K562 (cell line): ENCODE results near the gene NLGN4Y. TPM values are rescaled to one million over a fixed set of nuclear protein-coding genes. Genes with fewer than 3 reads are reported as not detected.

Experiments
- ATAC-seq: fragments of 200-7000 bp; cut with Tn5 transposase; 3 replicates; pipeline ENCODE4 v1.9.1; 2020; ENCODE audit warnings: moderate library complexity
- BruUV-seq: library from RNA; stranded (reverse); fragments of 400-500 nt; replicated peaks from 2 replicates; lab custom pipeline; 2021; lab: Mats Ljungman, UMichigan
- CTCF ChIA-PET: fragments of 300-600 bp; formaldehyde crosslinking; extraction: SDS; loops from one replicate; lab custom pipeline; 2021; ENCODE audit warnings: low intra/inter-chr PET ratio; lab: Yijun Ruan, JAX
- POLR2A ChIA-PET: fragments of 300-600, 350-650 bp; sonication (Branson Sonifier 250); formaldehyde crosslinking; extraction: SDS; loops from one replicate; lab custom pipeline; 2021; ENCODE audit warnings: antibody characterized with exemption, inconsistent platforms; lab: Yijun Ruan, JAX
- DNase-seq, 4 experiments: peaks; one replicate each; pipeline versions ENCODE4 v3.0.0 to v3.0.0-alpha.2; 2011 to 2018; ENCODE audit warnings: low spot score in 3 of 4, mixed read lengths in 3 of 4; ENCODE audit errors: extremely low read depth in 1 of 4
- FAIRE-seq: peaks from 2 replicates; lab custom pipeline; 2011; peaks lifted over from hg19 to GRCh38; lab: Jason Lieb, UNC
- H2AFZ ChIP-seq: 2 replicates; pipeline ENCODE4 v1.6.0; 2011; ENCODE audit warnings: low read depth, low read length, control low read depth, inconsistent platforms
- H3K27ac ChIP-seq: fragments of 200-600 bp; 3 replicates; pipeline ENCODE4 v1.8.0; 2011; ENCODE audit warnings: low read depth, mild to moderate bottlenecking, control low read depth, inconsistent platforms, low read length, moderate library complexity, mixed read lengths; ENCODE audit errors: extremely low read depth
- H3K27me3 ChIP-seq, 2 experiments: fragments of 300-600 bp in 1 of 2; 2 replicates in 1 of 2; 3 replicates in 1 of 2; pipeline versions ENCODE4 v1.6.0 to v1.8.0; 2011; ENCODE audit warnings: inconsistent platforms in 2 of 2, low read length in 2 of 2, mild to moderate bottlenecking in 1 of 2, mixed read lengths in 1 of 2, moderate library complexity in 1 of 2; ENCODE audit not compliant: control insufficient read depth in 2 of 2, insufficient read depth in 2 of 2
- H3K36me3 ChIP-seq: fragments of 300-600 bp; 3 replicates; pipeline ENCODE4 v1.8.0; 2011; ENCODE audit warnings: mild to moderate bottlenecking, low read length, inconsistent platforms; ENCODE audit not compliant: control insufficient read depth, insufficient read depth
- H3K4me1 ChIP-seq, 2 experiments: fragments of 200-600 bp in 1 of 2; replicated peaks in 1 of 2; 2 replicates in 1 of 2; 3 replicates in 1 of 2; pipeline versions ENCODE4 v1.5.1 to v1.8.0; 2011; ENCODE audit warnings: inconsistent platforms in 2 of 2, low read length in 2 of 2, mild to moderate bottlenecking in 1 of 2, mixed read lengths in 1 of 2, moderate library complexity in 1 of 2; ENCODE audit not compliant: control insufficient read depth in 2 of 2, insufficient read depth in 2 of 2
- H3K4me2 ChIP-seq: 2 replicates; pipeline ENCODE4 v1.6.1; 2011; ENCODE audit warnings: low read length, control low read depth, inconsistent platforms, mixed read lengths; ENCODE audit not compliant: insufficient read depth
- H3K4me3 ChIP-seq: fragments of 200-600 bp; sonication (generic), shearing (Covaris generic); 2 replicates; pipeline ENCODE4 v1.5.1; 2016; ENCODE audit warnings: control low read depth, inconsistent platforms
- H3K79me2 ChIP-seq: fragments of 200-600 bp; 3 replicates; pipeline ENCODE4 v1.8.0; 2011; ENCODE audit warnings: low read length, inconsistent platforms; ENCODE audit not compliant: control insufficient read depth, insufficient read depth
- H3K9ac ChIP-seq, 2 experiments: 2 replicates each; pipeline versions ENCODE4 v1.6.0 to v1.6.1; 2011; ENCODE audit warnings: low read depth in 2 of 2, low read length in 2 of 2, control low read depth in 1 of 2, inconsistent platforms in 1 of 2, mild to moderate bottlenecking in 1 of 2, mixed read lengths in 1 of 2; ENCODE audit not compliant: insufficient read depth in 1 of 2
- H3K9me1 ChIP-seq: one replicate; pipeline ENCODE4 v1.6.0; 2011; ENCODE audit warnings: inconsistent platforms, mild to moderate bottlenecking, low read length, moderate library complexity; ENCODE audit not compliant: control insufficient read depth, insufficient read depth
- H3K9me3 ChIP-seq: replicated peaks from 2 replicates; pipeline ENCODE4 v1.5.1; 2011; ENCODE audit warnings: low read depth, low read length, inconsistent platforms; ENCODE audit not compliant: control insufficient read depth, insufficient read depth
- H4K20me1 ChIP-seq: replicated peaks from 2 replicates; pipeline ENCODE4 v1.6.1; 2011; ENCODE audit warnings: low read length, inconsistent platforms, mixed read lengths; ENCODE audit not compliant: control insufficient read depth, insufficient read depth
- BMI1 ChIP-seq: fragments of 150-350 bp; IDR thresholded peaks from 2 replicates; pipeline ENCODE4 v1.6.1; 2014; ENCODE audit warnings: low read length
- LCOR ChIP-seq: sonication (generic); formaldehyde crosslinking; IDR thresholded peaks from 2 replicates; pipeline ENCODE4 v1.8.0; 2022; ENCODE audit warnings: mild to moderate bottlenecking, missing genetic modification reagents
- MCM3 ChIP-seq: fragments of 450-650 bp; IDR thresholded peaks from 2 replicates; pipeline ENCODE4 v1.6.1; 2016
- MNT ChIP-seq, 2 experiments: fragments of 450-650 bp; conservative IDR thresholded peaks; 2 replicates each; pipeline ENCODE4 v1.6.1; 2017; ENCODE audit warnings: mild to moderate bottlenecking in 2 of 2, moderate library complexity in 2 of 2
- NCOA6 ChIP-seq: fragments of 450-650 bp; IDR thresholded peaks from 2 replicates; pipeline ENCODE4 v1.6.1; 2017; ENCODE audit warnings: mild to moderate bottlenecking
- SMARCC2 ChIP-seq: fragments of 450-650 bp; IDR thresholded peaks from 2 replicates; pipeline ENCODE4 v1.6.1; 2017; ENCODE audit warnings: antibody characterized with exemption, moderate library complexity, mild to moderate bottlenecking, low read depth
- THAP7 ChIP-seq: fragments of 250-450 bp; sonication (Bioruptor Pico); IDR thresholded peaks from 2 replicates; pipeline ENCODE4 v1.5.0; 2021
- ZNF282 ChIP-seq: sonication (generic); formaldehyde crosslinking; IDR thresholded peaks from 2 replicates; pipeline ENCODE4 v1.8.1; 2023; ENCODE audit warnings: missing genetic modification reagents
- ZNF507 ChIP-seq: conservative IDR thresholded peaks from 2 replicates; pipeline ENCODE4 v1.6.1; 2017; ENCODE audit warnings: missing genetic modification characterization, missing compliant biosample characterization
- WGBS: fragments of 100-300 bp; shearing (Covaris generic); methylation state at CpG from one replicate; pipeline ENCODE4 v1.1.6; 2016; ENCODE audit warnings: low coverage, mixed read lengths; ENCODE audit not compliant: insufficient coverage; ENCODE audit errors: missing lambda C conversion rate; 5-methylcytosine and 5-hydroxymethylcytosine counted together
- in situ Hi-C: fragments of 300-500 bp; cut with MboI; formaldehyde crosslinking; loops from 4 replicates; pipeline ENCODE4 v1.15.0; 2018; ENCODE audit warnings: inconsistent platforms, mixed read lengths
- intact Hi-C: fragments of 100-400 bp; cut with micrococcal nuclease; formaldehyde crosslinking; loops from 2 replicates; pipeline ENCODE4 v1.14.2; 2022
- polyA plus RNA-seq, 8 experiments: library from polyadenylated mRNA; depleted of rRNA in 4 of 8; stranded (reverse) in 5 of 8; unstranded in 3 of 8; fragments of >200 nt; fragmentation: Nextera tagmentation in 2 of 8; fragmentation: Illumina TruSeq in 1 of 8; extraction: Ambion mirVana in 2 of 8; extraction: Trizol in 1 of 8; gene quantifications; 2 replicates each; pipeline versions ENCODE4 v1.2.1 to v1.2.3, GENCODE V29; 2011 to 2014; ENCODE audit warnings: inconsistent platforms in 1 of 8, missing spikeins in 1 of 8
- total RNA-seq, 7 experiments: library from RNA; depleted of rRNA in 6 of 7; stranded (reverse); fragments of >200 nt in 6 of 7; fragmentation: Illumina TruSeq in 2 of 7; extraction: Trizol in 2 of 7; gene quantifications; 2 replicates each; pipeline versions ENCODE4 v1.2.1 to v1.2.3, GENCODE V29; 2011 to 2021; ENCODE audit warnings: low replicate concordance in 1 of 7

NLGN4Y gene
- total and polyA plus RNA-seq, 9 of the 15 experiments (the other 6 are each of a cell fraction or from before 2014, with no cell fraction given), result not detected

- ChIA-PET POLR2A (no interaction called here), CTCF (no interaction called here)
- no peak for FAIRE-seq
- no peak for TF ChIP-seq MCM3
- no peak for TF ChIP-seq ZNF282 (CRISPR knock-in tag)
- no peak for TF ChIP-seq SMARCC2
- no peak for TF ChIP-seq BMI1
- TF ChIP-seq LCOR, result no peak
- no peak for TF ChIP-seq THAP7 (CRISPR knock-in tag)
- TF ChIP-seq NCOA6, result no peak
- no peak for TF ChIP-seq ZNF507
- TF ChIP-seq MNT (conservative IDR thresholded peaks at IDR 0.05), result no peak
- no peak for ATAC-seq
- H3K36me3 ChIP-seq, result no peaks in the 10 kb centered on the region
- no CpG with 5 or more reads among the region's 3 CpGs for WGBS
- H4K20me1 ChIP-seq, result no peaks in the 10 kb centered on the region
- no peak overlapping the region for H3K4me3 ChIP-seq
- intact Hi-C loops, result no loop called here
- no peak for DNase-seq
- H3K9me1 ChIP-seq, result no peaks in the 10 kb centered on the region
- in situ Hi-C loops, result no loop called here
- H3K79me2 ChIP-seq, result no peaks in the 10 kb centered on the region
- H3K4me1 ChIP-seq, result no peaks in the 10 kb centered on the region
- BruUV-seq, result no TSS peak
- H3K4me2 ChIP-seq, result no peak overlapping the region
- H3K27me3 ChIP-seq, result no peaks in the 10 kb centered on the region
- H2AFZ ChIP-seq, result no peak overlapping the region
- H3K9me3 ChIP-seq, result no peaks in the 10 kb centered on the region
- no peak overlapping the region for H3K9ac ChIP-seq
- no peak overlapping the region for H3K27ac ChIP-seq
These were observed 57.0 kb downstream of the NLGN4Y start for GRCh38 chrY:14581294-14581693.
